GM12874 (cell line): ENCODE results near the gene LIPT1.

Source experiments
- TF ChIP-seq, protein P1 (sequence below): IDR thresholded peaks from 2 replicates; pipeline ENCODE4 v1.5.1; 2011; ENCODE audit warnings: low read depth, mild to moderate bottlenecking, control low read depth, low read length, moderate library complexity; ENCODE audit not compliant: insufficient read depth

Gene LIPT1

DNA sequence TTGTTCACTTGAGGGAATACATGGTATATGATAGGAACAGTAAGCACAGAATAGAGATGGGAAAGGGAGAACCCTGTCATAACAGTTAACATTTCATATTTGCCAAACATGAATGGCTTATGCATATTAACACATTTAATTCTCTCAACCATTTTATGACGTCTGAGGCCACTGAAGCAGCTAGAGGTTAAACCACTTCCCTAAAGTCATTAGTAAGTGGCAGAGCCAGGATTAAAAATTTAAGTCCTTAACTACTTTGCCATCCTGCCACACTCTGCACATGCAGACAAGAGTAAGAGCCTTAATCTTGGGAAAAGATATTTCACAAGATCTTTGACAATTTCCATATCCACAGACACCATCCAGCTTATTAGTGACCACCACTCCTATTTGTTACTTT is 2.1 kb downstream of the LIPT1 start:
- TF ChIP-seq, protein P1, sequence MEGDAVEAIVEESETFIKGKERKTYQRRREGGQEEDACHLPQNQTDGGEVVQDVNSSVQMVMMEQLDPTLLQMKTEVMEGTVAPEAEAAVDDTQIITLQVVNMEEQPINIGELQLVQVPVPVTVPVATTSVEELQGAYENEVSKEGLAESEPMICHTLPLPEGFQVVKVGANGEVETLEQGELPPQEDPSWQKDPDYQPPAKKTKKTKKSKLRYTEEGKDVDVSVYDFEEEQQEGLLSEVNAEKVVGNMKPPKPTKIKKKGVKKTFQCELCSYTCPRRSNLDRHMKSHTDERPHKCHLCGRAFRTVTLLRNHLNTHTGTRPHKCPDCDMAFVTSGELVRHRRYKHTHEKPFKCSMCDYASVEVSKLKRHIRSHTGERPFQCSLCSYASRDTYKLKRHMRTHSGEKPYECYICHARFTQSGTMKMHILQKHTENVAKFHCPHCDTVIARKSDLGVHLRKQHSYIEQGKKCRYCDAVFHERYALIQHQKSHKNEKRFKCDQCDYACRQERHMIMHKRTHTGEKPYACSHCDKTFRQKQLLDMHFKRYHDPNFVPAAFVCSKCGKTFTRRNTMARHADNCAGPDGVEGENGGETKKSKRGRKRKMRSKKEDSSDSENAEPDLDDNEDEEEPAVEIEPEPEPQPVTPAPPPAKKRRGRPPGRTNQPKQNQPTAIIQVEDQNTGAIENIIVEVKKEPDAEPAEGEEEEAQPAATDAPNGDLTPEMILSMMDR: no peak

DNA sequence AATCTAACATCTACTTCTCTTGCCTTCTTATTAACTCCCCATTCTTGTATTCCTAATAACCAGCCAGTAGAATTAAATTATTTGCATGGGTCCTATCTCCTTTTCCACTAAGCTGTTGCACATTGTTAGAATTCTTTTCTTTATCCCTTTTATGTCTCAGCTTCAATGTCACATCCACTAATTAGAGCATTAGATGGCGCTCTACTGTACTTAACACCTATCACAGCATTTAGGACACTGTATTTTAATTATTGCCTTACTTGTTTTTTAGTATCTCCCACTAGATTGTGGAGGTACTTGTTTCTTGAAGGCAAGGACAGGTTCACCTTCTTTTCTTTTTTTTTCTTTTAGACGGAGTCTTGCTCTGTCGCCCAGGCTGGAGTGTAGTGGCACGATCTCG is 3.8 kb downstream of the LIPT1 start:
- TF ChIP-seq, protein P1: no peak

DNA sequence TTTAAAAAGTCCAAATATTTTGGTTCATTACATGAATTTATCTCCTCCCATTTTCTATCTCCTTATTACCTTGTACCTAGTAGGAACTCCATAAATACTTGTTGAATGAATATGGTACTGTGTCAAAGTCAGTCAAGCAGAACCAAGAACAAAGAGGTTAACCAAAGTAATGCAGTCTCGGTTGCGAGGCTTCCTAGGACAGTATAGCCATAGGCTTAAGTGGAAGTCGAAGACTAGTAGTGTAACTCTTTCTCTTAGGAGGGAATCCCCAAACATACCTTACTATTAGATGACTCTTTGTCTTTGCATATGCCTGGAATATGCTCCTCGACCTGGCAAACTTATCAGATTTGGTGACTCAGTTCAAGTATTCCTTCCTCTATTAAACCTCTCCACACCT is 4.8 kb downstream of the LIPT1 start:
- TF ChIP-seq, protein P1: no peak

DNA sequence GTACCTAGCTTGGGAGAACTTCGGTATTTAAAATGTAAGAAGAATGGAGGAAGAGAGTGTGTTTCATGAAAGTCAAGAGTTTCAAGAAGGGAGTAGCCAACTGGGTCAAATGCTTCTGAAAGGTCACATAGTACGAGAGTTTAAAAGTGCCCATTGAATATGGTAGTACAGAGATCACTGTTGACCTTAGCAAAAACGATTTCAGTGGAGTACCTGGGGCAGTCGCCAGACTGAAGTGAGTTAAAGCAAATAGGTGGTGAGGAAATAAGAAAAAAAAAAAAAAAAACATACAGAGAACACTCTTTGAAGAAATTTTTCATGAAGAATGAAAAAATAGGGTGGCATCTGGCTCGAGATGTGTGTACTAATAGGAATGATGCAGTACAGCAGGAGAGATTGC is 11.5 kb downstream of the LIPT1 start:
- TF ChIP-seq, protein P1: no peak

DNA sequence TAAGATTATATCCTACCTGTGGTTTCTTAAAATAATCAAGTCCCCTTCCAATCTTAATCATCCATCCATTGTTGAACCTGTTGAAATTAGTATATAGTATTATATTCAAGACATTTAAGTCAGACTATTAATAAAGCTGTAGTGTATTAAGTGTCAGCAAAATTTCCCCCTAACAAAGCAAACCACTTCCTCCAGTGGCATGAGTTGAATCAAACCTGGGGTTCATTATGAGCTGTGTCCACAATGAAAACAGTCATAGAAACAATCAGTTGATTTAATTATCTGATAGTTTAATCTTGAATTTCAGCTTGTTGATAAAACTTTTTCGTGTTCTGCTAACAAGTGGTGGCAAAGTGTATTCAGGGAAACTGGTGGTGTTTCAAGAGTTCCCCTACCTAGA is 14.8 kb downstream of the LIPT1 start:
- TF ChIP-seq, protein P1: no peak

DNA sequence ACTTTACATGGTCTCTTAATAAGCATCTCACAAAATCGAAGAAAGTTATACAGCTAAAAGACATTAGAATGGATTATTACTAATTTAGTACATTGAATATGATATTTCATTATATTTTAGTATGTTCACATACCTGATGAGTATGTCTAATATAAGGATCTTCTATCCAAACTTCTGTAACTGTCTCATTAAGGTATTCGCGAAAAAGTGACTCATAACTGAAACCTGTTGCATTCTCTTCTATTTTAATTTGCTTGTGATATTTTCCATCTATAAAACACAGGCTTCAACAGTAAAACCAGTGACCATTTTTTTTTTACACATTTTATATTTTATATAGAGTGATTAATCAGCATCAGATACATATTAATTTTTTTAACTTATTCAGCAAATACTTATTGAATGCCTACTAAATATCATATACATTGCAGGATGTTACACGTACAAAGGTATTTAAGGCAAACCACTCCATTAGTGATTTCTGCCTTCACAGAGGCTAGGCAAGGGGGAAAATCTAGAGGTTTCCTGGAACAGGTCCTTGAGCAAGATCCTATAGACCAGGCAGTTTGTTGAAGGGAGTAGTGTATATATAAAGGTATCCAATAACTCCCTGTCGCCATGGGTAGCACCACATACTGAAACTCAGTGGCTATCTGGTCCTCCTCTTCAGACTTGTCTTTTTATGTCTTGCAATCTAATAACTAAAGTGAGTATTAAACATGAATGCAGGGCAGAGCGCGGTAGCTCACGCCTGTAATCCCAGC is 16.8 kb downstream of the LIPT1 start:
- TF ChIP-seq, protein P1: no peak

DNA sequence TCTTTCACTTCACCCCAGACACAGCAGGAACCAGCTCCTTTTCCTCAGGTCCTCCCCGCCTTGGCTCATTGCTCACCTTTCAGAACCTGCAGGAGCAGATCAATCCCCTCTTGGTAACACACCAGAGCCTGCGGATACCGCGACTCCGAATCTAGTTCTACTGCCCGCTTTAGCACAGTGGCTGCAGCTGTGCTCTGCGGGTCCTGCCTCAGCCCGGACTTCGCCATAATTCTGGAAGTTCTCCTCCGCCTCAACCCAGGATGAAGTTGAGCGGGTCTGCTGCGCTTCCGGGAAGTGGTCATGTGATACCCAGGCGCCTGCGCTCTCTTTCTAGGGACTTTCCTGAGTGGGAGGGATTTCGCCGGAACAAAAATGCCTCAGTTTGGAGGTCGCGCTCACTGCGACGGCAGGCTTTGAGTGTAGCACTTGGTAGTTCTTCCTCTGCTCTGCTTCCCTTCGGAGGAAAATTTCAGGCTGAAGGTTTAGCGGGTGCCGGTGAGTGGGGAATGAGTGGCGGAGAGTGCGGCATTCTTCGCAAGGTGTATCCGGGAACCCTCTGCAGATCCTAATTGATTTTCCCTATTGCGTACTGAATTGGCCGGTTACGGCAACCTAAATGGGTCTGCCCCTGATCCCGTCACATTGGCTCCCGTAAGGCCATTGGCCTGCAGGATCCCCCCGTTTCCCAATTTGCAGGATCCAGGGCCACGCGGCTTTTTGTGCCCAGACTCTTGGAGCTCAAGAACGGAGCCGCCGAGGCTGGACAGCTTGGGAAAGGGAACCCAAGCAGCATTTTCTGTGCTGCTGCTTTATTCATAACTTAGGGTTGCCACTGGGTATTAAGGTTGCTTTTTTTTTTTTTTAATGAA is 26.2 kb downstream of the LIPT1 start, which contains the start of the genes MITD1 and MRPL30:
Gene MITD1 (minus strand): TSS at position 304 of the 869 bp plus-strand sequence. CDS start 77 bp downstream, at position 227.
Gene MRPL30 (plus strand): TSS at position 430 of the 869 bp plus-strand sequence. CDS start 5,020 bp downstream, outside the sequence.
- TF ChIP-seq, protein P1: no peak
